HG03432 (cell line): Measurements from ENCODE around the gene PABPN1.
"Not testable (repeated sequence)": the region's sequence is repeated elsewhere in the genome, so short reads cannot be mapped to it uniquely, and the experiment has no call there.

Source experiments
- ATAC-seq: cut with Tn5 transposase; IDR thresholded peaks from one replicate; pipeline ENCODE4 v1.9.1; 2021; ENCODE audit warnings: mild to moderate bottlenecking, moderate library complexity; ENCODE audit not compliant: unreplicated experiment

PABPN1 gene

DNA sequence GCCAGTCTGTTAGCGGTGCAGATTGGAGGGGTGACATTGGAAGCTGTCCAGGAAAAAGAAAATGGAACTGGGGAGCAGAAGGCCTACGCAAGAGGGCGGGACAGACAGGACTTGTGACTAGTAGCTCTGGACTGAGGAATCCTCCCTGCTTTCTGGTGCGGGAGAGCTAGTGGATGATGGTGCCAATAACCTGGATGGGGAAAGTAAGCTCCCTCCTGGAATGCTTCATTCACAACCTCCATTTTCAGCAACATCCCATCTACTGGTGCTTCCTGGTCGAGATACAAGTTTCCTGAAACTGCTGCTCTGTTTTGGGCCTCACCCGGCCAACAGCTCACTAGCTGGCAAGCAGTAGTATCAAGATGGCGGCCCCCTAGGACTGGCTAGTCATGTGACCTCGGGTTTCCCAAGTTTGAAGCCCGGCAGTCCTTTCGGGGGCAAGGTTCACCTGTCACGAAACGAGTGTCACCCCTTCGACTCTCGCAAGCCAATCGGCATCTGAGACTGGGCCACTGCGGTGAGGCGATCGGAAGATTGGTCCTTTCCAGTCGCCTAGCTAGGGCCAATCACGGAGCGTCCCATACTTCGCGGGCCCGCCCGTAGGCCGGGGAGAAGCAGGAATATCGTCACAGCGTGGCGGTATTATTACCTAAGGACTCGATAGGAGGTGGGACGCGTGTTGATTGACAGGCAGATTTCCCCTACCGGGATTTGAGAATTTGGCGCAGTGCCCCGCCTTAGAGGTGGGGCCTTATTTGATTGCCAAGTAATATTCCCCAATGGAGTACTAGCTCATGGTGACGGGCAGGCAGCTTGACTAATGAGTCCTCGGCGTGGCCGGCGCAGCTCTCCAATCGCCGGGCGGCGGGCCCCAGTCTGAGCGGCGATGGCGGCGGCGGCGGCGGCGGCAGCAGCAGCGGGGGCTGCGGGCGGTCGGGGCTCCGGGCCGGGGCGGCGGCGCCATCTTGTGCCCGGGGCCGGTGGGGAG is at the start of gene PABPN1:
Gene PABPN1 (plus strand): TSS at position 874 of the 988 bp plus-strand sequence. CDS start 13 bp downstream, at position 887.
- ATAC-seq = peak; percentile 90

DNA sequence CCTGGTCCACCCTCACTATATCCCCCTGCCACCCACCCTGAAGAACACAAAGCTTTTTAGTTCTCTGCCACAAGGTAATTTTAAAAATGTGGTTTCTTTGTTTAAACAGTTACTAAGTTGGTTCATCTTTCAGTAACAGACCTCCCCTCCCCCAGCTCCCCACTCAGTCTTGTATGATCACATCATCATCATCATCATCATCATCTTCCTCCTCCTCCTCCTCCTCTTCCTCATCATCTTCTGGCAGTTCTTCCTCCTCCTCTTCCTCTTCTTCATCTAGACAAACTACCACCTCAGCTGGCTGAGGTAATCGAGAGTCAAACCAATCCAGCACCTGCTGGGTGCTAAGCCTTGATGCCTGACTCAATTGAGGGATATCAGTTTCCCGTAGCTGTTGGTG is 45.8 kb upstream of the PABPN1 start:
- ATAC-seq = no peak

DNA sequence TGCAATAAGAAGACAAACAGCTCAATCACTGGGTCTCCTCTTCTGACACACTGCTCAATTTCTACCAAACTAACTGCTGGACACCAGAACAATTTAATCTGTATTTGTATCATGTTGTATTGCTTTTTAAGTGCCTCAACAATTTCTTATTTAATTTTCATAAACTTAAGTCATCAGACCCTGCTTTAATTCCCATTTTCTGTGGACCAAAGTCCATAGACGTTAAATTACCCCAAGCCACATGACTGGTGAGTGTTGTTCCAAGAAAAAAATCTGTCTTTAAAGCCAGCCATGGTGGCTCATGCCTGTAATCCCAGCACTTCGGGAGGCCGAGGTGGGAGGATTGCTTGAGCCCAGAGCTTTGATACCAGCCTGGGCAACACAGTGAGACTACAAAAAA is 44.1 kb upstream of the PABPN1 start:
- no peak for ATAC-seq

DNA sequence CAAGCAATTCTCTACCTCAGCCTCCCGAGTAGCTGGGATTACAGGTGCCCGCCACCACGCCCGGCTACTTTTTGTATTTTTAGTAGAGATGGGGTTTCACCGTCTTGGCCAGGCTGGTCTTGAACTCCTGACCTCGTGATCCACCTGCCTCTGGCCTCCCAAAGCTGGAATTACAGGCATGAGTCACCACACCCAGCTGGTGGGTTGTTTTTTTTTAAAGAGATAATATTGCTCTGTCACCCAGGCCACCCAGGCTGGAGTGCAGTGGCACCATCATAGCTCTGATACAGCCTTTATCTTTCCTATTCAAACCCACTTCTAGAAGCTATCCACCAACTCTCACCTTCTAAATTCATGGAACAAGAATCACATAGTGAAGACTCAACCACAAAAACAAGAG is 43.3 kb upstream of the PABPN1 start:
- not testable (repeated sequence) for ATAC-seq

DNA sequence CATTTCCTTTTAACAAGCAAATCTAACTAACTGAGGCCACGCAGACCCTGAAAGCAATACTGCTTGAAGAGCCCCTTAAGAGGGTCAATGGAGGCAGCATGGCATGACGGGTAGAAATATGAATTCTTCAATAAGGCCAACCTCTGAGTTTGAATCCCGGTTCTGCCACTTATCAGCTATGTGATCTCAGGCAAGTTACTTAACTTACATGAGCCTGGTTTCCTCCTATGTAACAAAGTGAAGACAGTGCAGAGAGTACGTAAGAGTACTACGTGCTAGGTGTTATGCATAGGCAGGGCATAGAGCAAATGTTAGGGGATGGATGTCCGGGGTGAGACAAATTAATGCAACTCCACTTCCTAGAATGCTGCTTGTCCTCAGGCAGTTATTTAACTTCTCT is 40.0 kb upstream of the PABPN1 start:
- no peak for ATAC-seq

DNA sequence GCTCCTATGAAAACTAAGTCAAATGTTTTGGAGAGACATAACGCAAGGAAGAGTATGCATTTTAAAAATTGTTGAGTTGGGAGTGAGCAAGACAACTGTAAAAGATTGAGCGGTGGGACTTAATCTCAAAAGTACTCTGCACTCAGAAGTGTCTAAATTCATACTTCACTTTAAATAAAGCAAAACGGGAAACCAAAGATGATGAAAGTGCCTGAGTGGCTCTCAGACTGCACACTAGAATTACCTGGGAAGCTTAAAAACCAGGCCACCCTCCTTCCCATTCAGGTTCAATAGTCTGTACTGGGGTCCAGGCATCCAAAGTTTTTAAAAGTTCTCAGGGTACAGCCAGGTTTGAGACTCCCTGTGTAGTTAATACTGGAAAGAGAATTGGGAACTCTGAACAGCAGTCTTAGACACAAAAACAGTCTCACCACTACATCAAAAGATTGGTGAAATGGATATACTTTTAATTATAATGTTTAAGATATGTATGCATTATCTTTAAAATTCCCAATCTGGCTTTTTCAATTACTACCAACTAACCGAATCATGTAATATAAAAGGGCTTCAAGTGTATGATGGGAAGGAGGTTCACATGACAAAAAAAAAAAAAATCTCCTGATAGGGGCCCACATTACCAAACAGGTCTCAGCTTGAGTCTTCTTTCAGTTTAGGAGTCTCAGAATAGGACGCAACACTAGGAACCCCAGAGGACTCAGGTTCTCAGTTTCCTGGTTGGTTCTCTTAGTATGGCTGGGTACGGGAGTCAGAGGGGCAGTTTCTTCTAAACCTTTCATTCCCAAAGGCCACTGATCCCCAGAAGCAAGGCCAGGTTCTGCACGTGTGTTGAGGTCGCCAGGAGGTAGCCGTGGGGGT is 36.4 kb upstream of the PABPN1 start:
- no peak for ATAC-seq

DNA sequence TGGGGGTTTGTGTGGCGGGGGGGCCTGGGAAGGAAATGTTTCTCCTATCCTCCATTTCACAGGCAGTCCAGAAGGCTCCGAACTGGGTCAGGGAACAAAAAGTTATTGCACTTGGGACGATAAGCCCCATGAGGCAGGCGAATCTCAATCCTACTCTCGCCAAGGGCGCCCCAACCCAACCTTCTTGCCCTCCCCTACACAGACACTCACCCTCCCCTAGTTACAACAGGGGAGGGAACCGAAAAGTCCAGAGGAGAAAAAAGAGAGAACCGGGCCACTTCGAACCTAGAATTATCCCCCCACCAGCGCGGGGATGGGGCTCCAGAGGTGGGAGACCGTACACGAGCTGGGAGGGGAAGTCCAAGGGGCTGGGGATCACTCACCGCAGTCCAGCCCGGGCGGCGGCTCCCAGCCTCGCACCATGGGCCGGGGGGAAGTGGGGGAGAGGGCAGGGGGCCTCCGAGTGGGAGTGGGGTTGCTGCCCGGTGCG is 35.7 kb upstream of the PABPN1 start:
- peak; percentile 30 for ATAC-seq

DNA sequence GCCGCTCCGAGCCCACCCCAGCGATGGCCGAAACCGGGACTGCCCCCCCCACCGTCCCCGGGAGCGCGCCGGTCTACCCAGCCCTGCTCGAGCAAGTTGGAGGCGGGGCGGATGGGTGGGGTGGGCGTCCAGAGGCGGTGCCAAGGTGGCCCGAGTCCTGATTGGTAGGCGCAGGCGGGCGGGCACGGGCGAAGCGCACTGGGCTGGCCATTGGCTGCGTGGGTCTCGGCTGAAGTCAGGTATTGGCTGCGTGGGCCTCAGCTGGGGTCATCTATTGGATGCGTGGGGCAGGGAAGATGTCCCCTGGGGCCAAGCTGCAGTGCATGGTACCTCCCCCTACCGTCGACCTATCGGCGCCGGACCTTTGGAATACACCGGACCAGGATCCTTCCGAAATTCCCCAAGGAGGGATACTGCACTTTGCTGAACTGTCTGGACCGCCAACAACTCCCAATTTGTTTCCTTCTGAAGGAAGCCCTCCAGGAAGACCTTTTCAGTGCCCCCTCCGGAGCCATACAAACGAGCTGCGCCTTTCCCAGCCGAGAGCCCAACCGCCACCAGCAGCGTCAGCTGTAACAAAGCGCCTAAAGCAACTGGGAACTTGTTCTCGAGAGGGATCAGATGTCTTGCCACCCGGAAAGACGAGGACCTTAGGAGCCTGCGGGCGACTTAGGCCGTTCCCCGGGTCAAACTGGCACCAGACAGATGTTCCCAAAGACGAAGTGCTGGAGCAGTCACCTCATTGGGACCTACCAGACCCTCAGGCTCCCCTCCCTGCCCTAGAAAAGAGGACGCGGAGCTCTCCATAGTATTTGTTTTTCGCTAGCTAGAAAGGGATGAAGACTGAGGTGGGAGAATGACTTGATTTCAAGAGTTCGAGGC is 35.0 kb upstream of the PABPN1 start, which contains the start of gene HOMEZ:
Gene HOMEZ (minus strand): TSS at position 113 of the 882 bp plus-strand sequence. CDS start 180 bp downstream, outside the sequence.
- peak; percentile 99 for ATAC-seq

DNA sequence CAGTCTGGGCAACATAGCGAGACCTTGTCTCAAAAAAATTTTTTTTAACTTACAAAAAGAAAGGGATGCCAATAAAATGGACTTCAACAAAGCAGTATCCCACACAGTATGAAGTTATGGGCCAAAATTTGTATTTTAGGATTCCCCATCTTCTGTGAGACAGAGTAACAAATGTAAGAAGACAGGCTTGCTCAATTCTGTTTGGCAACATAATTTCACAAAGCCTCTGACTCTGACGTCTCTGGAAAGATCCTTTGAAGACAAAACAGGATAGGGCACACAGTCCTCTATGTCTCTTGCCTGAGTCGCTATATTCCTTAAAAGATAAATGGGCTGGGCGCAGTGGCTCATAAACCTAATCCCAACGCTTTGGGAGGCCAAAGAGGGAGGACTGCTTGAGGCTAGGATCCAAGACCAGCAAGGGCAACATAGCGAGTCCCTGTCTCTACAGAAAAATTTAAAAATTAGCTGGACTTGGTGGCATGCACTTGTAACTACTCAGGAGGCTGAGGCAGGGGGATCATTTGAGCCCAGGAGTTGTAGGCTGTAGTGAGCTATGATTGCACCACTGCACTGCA is 34.3 kb upstream of the PABPN1 start:
- no peak for ATAC-seq

DNA sequence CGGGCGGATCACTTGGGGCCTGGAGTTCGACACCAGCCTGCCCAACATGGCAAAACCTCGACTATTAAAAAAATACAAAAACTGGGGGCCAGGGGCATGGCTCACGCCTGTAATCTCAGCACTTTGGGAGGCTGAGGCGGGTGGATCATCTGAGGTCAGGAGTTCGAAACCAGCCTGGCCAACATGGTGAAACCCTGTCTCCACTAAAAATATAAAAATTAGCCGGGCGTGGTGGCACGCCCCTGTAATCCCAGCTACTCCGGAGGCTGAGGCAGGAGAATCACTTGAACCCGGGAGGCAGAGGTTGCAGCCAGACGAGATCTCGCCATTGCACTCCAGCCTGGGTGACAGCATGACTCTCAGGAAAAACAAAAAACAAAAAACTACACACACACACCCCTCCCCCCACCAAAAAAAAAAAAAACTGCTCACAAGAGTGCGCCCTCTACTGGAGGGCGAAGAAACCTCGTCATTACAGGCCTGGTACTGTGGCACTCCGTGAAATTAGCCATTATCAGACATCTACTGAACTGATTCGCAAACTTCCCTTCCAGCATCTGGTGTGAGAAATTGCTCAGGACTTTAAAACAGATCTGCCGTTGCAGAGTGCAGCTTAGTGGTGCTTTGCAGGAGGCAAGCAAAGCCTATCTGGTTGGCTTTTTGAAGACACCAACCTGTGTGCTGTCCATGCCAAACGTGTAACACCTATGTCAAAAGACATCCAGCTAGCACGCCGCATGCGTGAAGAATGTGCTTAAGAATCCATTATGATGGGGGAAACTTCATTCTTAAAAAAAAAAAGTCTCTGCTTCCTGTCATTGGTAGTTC is 26.3 kb upstream of the PABPN1 start:
- peak; percentile 56 for ATAC-seq

- no peak for ATAC-seq
Measured at GRCh38 chr14:23296012-23296777, 25.1 kb upstream of the PABPN1 start.

- no peak for ATAC-seq
Measured at GRCh38 chr14:23297096-23297495, 24.2 kb upstream of the PABPN1 start.

DNA sequence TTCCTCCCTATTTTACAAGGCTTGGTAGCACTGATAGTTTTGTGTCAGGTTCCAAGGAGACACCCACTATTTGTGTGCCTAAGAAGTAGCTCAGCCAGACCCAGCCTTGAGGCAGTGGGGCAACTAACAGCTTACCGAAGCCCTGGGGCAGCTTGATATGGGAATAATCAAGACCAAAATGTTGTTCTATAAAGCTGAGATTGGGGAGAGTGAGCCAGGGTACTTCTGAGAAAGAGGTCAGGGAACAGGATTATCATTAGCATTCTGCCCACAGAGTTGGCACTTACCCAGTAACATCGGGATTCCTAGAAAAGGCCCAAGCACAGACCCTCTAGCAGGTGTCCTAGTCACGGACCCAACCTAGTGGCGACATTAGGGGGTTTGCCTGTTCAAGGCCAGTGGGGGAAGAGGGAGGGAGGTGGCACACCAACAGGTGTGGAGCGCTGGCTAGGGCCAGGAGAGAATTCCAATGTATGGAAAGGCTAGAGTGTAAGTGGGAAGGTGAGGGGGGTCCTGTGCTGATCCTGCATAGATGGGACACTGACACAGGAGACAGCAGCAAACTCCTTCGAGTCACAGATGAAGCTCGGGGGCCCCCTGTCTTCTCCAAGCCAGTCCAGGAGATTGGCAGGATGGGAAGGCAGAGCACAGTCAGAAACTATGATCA is 23.5 kb upstream of the PABPN1 start:
- no peak for ATAC-seq

- no peak for ATAC-seq
Measured at GRCh38 chr14:23299211-23299957, 21.9 kb upstream of the PABPN1 start.

DNA sequence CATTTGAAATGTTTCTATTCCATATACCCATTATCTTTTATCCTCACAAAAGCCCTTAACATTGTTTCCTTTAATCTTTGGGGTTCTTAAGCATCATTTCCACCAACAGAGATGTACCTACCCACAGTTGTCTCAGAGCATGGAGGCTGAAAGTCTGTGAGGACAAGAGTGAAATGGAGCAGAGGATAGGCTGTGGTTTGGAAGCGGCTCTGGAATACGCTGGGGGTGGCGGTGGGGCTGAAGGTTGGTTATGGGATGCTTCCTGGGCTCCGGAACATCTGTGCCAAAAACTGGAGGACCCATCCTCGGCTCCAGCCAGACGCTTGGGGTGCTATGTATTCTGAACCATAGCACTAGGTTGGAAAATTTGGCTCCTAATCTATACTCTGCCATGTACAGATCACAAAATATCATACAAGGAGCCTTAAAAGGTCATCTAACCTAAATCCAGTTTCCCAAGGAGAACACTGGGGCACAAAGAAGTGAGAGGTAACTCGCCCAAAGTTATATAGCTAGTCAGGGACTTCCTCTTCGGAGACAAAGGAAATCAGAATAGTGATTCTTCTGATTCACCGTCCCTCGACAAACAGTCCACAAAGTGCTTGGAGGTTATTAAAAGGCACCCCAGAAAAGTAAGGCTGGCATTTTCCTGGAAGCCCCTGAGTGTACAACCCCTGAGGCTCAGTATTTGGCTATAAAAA is 21.1 kb upstream of the PABPN1 start:
- ATAC-seq = no peak

GRCh38 chr14:23300687-23301223 is 20.5 kb upstream of the PABPN1 start:
- no peak for ATAC-seq
